Stomach (tissue), 9 donors: ENCODE measurements around the gene TMEM41A. TPM values are rescaled to one million over a fixed set of nuclear protein-coding genes. Genes with fewer than 3 reads are reported as not detected.
"Not testable (repeated sequence)": the region's sequence is repeated elsewhere in the genome, so short reads cannot be mapped to it uniquely, and the experiment has no call there.

Source experiments
- DNase-seq, 2 donors: peaks; one replicate each; pipeline versions ENCODE4 v3.0.0 to v3.0.0-alpha.2; 2013 to 2019
- H3K27ac ChIP-seq, 5 donors: fragments of 200-600 bp in 4 of 5; sonication (generic) in 4 of 5; one replicate each; pipeline ENCODE4 v1.5.1; 2013 to 2019; ENCODE audit warnings: mild to moderate bottlenecking in 1 of 5, moderate library complexity in 1 of 5
- H3K27me3 ChIP-seq, 3 donors: fragments of 200-600 bp; sonication (generic); one replicate each; pipeline ENCODE4 v1.5.1; 2017 to 2019; ENCODE audit warnings: mixed run types in 1 of 3
- H3K36me3 ChIP-seq, 4 donors: fragments of 200-600 bp; sonication (generic); 1 replicate in 3 of 4; 2 replicates in 1 of 4; pipeline ENCODE4 v1.5.1; 2016 to 2019
- H3K4me1 ChIP-seq, 4 donors: fragments of 200-600 bp; sonication (generic); one replicate each; pipeline ENCODE4 v1.5.1; 2016 to 2019
- H3K4me3 ChIP-seq, 4 donors: fragments of 200-600 bp; sonication (generic) in 3 of 4; one replicate each; pipeline ENCODE4 v1.5.1; 2016 to 2019; ENCODE audit warnings: mild to moderate bottlenecking in 1 of 4
- H3K9me3 ChIP-seq, 4 donors: fragments of 200-600 bp; sonication (generic); one replicate each; pipeline ENCODE4 v1.5.1; 2016 to 2019
- EP300 ChIP-seq: sonication (generic); formaldehyde crosslinking; IDR thresholded peaks from one replicate; pipeline ENCODE4 v1.6.1; 2017; ENCODE audit warnings: antibody characterized with exemption
- POLR2A ChIP-seq, 4 donors: fragments of 450-650 bp; IDR thresholded peaks; one replicate each; pipeline ENCODE4 v1.6.1; 2016; ENCODE audit warnings: antibody characterized with exemption in 4 of 4, control low read depth in 2 of 4, mild to moderate bottlenecking in 1 of 4, moderate library complexity in 1 of 4
- POLR2AphosphoS5 ChIP-seq, 3 donors: sonication (generic); formaldehyde crosslinking; IDR thresholded peaks; one replicate each; pipeline ENCODE4 v1.6.1; 2016; ENCODE audit warnings: antibody characterized with exemption in 3 of 3
- WGBS, 5 donors: extraction: QIAGEN DNeasy Blood & Tissue Kit in 3 of 5; methylation state at CpG; one replicate each; pipeline versions ENCODE4 v1.1.5 to v1.1.7; 2013 to 2018; 5-methylcytosine and 5-hydroxymethylcytosine counted together
- intact Hi-C: fragments of 100-400 bp; cut with DNase I; formaldehyde crosslinking; loops from one replicate; pipeline ENCODE4 v1.15.1; 2023; ENCODE audit warnings: low total_unique reads
- polyA plus RNA-seq, 3 donors: library from polyadenylated mRNA; stranded (reverse); fragments of 200-250 nt; gene quantifications; one replicate each; pipeline ENCODE4 v1.2.3, GENCODE V29; 2013
- total RNA-seq, 5 donors: library from RNA; depleted of rRNA; stranded (reverse); fragments of >200 nt; gene quantifications; one replicate each; pipeline versions ENCODE4 v1.1.0 to v1.2.3, GENCODE V29; 2014 to 2016
- TF ChIP-seq, protein P1 (sequence below), 7 experiments: fragments of 450-650 bp in 4 of 7; fragments of 200-600 bp in 3 of 7; sonication (generic) in 3 of 7; IDR thresholded peaks; one replicate each; pipeline ENCODE4 v1.5.1; 2016 to 2019; ENCODE audit warnings: antibody characterized with exemption in 7 of 7, control low read depth in 2 of 7, mild to moderate bottlenecking in 1 of 7
- donor health status: healthy with polysubstance abuse.
- donor health status: Bipolar disorder and iron deficiency.
- donor health status: healthy.

TMEM41A gene
- total and polyA plus RNA-seq, 8 donors, result 5.7 to 54.3 (median 9.7) TPM

DNA sequence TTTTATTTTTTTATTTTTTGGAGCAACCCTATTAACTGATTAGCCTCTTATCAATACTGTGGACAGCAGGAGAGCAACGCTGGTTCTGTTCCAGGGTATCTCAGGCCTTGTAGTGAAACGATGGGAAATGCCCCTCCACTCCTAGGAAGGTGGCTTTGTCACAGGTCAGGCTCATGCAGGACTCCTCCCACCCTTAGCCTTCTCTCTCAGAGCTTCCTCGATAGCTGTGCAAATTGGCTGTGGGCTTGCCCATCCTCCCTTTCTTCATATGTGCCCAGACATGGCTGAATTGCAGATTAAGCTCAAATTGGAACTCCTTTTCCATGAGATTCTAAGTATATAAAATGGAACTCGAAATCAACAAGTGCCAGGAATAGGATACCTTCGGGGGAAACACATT is 38.5 kb downstream of the TMEM41A start:
- Histone ChIP-seq H3K9me3 (no peaks in the 10 kb centered on the region), H3K36me3 (peaks cover 0 to 50% (median 39%) of the 10 kb centered on the region in 4 donors), H3K27ac (no peak overlapping the region), H3K4me3 (no peak overlapping the region), H3K27me3 (no peaks in the 10 kb centered on the region), H3K4me1 (no peaks in the 10 kb centered on the region)
- intact Hi-C loops, result no loop called here
- WGBS, 5 donors, result 70 to 79% (median 75%) methylated on average over 5 of the region's 5 CpGs
- TF ChIP-seq POLR2A (IDR thresholded peaks at IDR 0.05) (no peak), POLR2AphosphoS5 (IDR thresholded peaks at IDR 0.05) (no peak), EP300 (no peak)
- TF ChIP-seq, protein P1, sequence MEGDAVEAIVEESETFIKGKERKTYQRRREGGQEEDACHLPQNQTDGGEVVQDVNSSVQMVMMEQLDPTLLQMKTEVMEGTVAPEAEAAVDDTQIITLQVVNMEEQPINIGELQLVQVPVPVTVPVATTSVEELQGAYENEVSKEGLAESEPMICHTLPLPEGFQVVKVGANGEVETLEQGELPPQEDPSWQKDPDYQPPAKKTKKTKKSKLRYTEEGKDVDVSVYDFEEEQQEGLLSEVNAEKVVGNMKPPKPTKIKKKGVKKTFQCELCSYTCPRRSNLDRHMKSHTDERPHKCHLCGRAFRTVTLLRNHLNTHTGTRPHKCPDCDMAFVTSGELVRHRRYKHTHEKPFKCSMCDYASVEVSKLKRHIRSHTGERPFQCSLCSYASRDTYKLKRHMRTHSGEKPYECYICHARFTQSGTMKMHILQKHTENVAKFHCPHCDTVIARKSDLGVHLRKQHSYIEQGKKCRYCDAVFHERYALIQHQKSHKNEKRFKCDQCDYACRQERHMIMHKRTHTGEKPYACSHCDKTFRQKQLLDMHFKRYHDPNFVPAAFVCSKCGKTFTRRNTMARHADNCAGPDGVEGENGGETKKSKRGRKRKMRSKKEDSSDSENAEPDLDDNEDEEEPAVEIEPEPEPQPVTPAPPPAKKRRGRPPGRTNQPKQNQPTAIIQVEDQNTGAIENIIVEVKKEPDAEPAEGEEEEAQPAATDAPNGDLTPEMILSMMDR (IDR thresholded peaks at IDR 0.05), result no peak
- no peak for DNase-seq

DNA sequence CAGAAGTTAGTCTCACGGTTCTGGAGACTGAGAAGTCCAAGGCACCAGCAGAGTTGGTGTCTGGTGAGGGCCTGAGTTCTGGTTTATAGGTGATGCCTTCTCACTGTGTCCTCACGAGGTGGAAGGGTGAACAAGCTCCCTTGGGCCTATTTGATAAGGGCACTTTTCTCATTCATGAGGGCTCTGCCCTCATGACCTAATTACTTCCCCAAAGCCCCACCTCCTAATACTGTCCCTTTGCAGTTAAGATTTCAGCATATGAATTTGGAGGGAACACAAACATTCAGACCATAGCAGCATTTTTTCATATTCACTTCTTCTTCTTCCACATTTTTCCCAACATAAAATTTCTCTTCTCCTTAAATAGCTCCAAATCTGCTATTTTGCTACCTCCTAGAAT is 41.5 kb downstream of the TMEM41A start:
- Histone ChIP-seq H3K27me3 (no peaks in the 10 kb centered on the region), H3K36me3 (peaks cover 0 to 40% (median 23%) of the 10 kb centered on the region in 4 donors), H3K9me3 (no peaks in the 10 kb centered on the region), H3K27ac (no peak overlapping the region), H3K4me1 (no peaks in the 10 kb centered on the region), H3K4me3 (no peak overlapping the region)
- intact Hi-C loops, result no loop called here
- 70 to 91% (median 75%) methylated on average over 2 of the region's 2 CpGs for WGBS, 5 donors
- TF ChIP-seq EP300, result no peak
- no peak for TF ChIP-seq POLR2AphosphoS5 (IDR thresholded peaks at IDR 0.05)
- no peak for TF ChIP-seq POLR2A (IDR thresholded peaks at IDR 0.05)
- TF ChIP-seq, protein P1 (IDR thresholded peaks at IDR 0.05), result no peak
- DNase-seq, result no peak

DNA sequence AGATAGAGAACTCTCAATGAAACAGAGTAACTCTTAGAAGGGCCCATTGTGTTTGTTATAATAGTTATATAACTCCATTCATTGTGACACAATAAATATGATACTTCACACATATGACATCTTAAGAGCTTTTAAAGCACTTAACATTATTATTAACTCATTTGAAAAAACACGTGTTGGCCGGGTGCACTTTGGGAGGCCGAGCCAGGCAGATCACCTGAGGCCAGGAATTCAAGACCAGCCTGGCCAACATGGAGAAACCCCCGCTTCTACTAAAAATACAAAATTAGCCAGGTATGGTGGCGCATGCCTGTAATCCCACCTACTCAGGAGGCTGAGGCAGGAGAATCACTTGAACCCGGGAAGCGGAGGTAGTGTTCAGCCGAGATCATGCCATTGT is 47.4 kb downstream of the TMEM41A start:
- DNase-seq, H3K4me3 ChIP-seq, H3K27ac ChIP-seq, intact Hi-C loops, H3K27me3 ChIP-seq, H3K4me1 ChIP-seq, H3K9me3 ChIP-seq: not testable (repeated sequence)
- WGBS, 5 donors, result 92 to 98% (median 96%) methylated on average over 8 of the region's 8 CpGs
- peaks cover 0 to 42% (median 37%) of the 10 kb centered on the region in 4 donors for H3K36me3 ChIP-seq

DNA sequence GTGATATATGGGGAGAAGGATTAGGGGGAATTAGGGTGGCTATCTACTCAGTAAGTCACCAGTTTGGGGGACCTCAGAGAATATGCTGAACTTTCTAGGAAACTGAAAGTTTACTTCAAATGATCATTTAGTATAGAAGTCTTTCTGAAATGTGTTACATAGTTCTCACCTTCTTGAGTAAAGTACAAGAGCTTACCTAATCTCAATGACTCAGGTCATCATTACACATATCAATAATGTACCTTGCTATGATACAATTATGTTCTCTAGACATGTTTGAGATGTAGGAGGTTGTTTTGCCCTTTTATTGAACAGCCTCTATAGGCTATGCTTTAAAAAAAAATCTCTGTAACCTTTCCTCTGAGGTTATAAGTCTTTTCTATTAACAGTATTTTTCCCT is 50.7 kb downstream of the TMEM41A start:
- DNase-seq, result no peak
- H3K4me3 ChIP-seq, result no peak overlapping the region
- no peaks in the 10 kb centered on the region for H3K9me3 ChIP-seq
- no peaks in the 10 kb centered on the region for H3K27me3 ChIP-seq
- no peak for TF ChIP-seq POLR2A (IDR thresholded peaks at IDR 0.05)
- no peak for TF ChIP-seq POLR2AphosphoS5 (IDR thresholded peaks at IDR 0.05)
- TF ChIP-seq EP300, result no peak
- TF ChIP-seq, protein P1 (IDR thresholded peaks at IDR 0.05), result no peak
- H3K27ac ChIP-seq, result no peak overlapping the region
- H3K4me1 ChIP-seq, result no peaks in the 10 kb centered on the region
- peaks cover 0 to 41% (median 36%) of the 10 kb centered on the region in 4 donors for H3K36me3 ChIP-seq
- intact Hi-C loops, result no loop called here

DNA sequence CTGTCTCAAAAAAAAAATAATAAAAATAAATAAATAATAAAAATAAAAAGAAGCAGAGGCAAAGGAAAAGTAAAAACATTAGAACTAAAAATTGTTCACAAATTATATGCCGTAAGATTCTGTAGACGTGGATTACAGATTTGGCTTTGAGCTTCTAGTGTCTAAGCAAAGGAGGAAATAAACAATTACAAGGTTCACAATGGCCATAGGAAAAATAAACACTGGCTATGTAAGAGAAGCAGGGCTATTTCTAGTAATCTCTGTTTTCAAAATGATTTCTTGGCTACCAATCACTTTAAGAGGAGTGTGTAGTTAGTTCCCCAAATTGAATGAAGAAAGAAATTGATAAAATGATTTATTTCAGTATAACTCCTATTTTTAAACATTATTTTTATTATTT is 54.5 kb downstream of the TMEM41A start:
- TF ChIP-seq POLR2AphosphoS5 (IDR thresholded peaks at IDR 0.05) (no peak), EP300 (no peak), POLR2A (IDR thresholded peaks at IDR 0.05) (no peak)
- TF ChIP-seq, protein P1 (IDR thresholded peaks at IDR 0.05), result no peak
- intact Hi-C loops, result no loop called here
- no peak overlapping the region for H3K27ac ChIP-seq
- H3K27me3 ChIP-seq, result no peaks in the 10 kb centered on the region
- H3K4me1 ChIP-seq, result no peaks in the 10 kb centered on the region
- H3K9me3 ChIP-seq, result no peaks in the 10 kb centered on the region
- DNase-seq, result no peak
- no peak overlapping the region for H3K4me3 ChIP-seq
- peaks cover 0 to 18% (median 6%) of the 10 kb centered on the region in 4 donors for H3K36me3 ChIP-seq
- WGBS, 5 donors, result 26 to 61% (median 47%) methylated on average over 2 of the region's 2 CpGs
